Measurements from ENCODE around the gene ABCA5.

- TF ChIP-seq POLR2A (IDR thresholded peaks at IDR 0.05) (no peak), CTCF (IDR thresholded peaks at IDR 0.05) (no peak)
Measured at GRCh38 chr17:69317625-69318024, 9.3 kb downstream of the ABCA5 start.

Data from upper lobe of left lung (tissue), 4 donors.